ENCODE data around the gene WDFY4.

The WDFY4 gene

DNA sequence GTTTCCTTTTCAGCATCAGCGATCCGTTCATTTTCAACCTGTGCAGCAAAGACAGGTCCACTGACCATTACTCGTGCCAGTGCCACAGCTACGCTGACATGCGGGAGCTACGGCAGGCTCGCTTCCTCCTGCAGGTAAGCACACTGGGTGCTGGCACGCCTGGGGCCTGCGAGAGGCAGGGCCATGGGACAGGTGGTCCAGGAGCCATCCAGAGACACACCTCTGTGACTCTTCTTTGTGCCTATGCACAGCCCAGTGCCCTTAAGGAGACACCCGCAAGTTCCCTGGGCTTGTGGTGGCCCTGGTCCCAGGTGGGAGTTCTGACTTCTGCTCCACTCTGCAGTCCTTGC is 212.7 kb downstream of the WDFY4 start:
- no peak for DNase-seq (ENCODE audit: low read depth in 3 of 3, low spot score in 1 of 3)

- DNase-seq (ENCODE audit: low read depth in 3 of 3, low spot score in 1 of 3), result no peak
Observed at GRCh38 chr10:48898426-48898825, 213.8 kb downstream of the WDFY4 start.

GRCh38 chr10:48899781-48900180 is 215.1 kb downstream of the WDFY4 start:
- no peak for DNase-seq (ENCODE audit: low read depth in 3 of 3, low spot score in 1 of 3)

- DNase-seq (ENCODE audit: low read depth in 3 of 3, low spot score in 1 of 3), result no peak
Observed at GRCh38 chr10:48900371-48900801, 215.7 kb downstream of the WDFY4 start.

DNA sequence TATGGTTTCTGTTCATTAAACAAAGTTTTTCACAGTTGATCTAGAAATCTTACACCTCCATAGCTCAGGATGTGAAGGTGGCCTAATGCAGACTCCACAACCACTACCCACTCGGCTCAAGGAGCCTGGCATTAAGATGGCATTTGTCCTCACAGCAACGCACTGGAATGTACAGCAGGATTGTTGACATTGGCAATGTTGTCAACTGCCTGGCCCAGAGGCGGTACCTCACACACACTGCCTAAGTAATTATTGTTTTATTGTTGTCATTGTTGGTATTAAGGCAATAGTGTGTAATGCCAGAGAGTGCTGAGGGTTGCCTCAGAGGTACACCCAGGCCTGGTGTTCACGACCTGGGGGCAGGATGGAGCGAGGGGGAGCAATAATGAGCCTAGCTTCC is 216.6 kb downstream of the WDFY4 start:
- DNase-seq (ENCODE audit: low read depth in 3 of 3, low spot score in 1 of 3), result no peak

DNA sequence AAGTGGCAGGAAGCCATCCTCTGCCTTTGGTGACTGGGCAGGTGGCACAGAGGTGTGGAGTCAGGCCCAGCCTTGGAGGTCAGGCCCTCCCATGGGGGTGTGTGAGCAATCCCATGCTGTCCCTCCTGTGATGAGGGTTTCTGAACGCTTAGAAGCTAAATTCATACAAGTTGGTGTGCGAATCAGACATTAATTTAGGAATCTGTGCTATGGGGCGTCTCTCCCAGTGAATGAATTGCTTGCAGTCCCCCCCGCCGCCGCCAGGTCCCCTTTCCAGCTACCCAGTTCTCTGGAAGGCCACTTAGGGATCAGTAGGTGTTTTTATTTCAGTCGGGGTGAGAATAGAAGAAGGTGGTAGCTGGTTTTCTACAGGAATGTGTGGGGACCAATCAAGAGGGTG is 217.4 kb downstream of the WDFY4 start:
- DNase-seq (ENCODE audit: low read depth in 3 of 3, low spot score in 1 of 3), result no peak

DNA sequence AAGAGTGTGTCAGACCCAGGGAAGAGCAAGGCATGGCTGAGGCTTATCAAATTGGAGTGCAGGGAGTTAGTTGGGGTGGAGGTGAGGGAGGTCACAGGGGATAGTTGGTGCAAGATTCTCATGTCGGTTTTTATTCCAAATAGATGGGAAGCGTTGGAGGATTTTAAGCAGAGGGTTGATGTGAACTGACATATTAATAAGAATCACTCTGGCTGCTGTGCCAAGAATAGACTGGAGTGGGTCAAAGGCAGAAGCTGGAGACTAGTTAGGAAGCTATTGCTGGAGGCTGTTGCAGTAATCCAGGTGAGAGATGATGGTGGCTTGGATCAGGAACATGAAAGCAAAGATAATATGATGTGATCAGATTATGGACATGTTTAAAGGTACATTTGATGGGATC is 218.5 kb downstream of the WDFY4 start:
- DNase-seq (ENCODE audit: low read depth in 3 of 3, low spot score in 1 of 3), result no peak

DNA sequence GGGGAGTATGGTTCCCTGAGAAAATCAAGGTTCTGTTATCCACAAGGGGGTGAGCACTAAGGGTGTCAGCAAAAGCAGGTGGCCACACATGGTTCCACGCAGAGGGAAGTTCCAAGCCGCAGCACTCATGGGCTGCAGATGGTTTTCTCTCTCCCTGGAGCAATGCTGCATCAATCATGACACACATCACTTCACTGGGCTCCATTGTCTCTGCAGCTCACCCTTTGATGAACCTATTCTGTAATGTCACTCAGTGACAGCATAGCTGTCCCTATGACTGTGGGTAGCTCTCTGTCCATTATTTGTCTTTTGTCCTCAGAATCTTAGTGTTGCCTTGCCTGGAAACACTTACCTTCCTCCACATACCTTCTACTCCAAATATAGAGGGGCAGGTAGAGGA is 220.2 kb downstream of the WDFY4 start:
- no peak for DNase-seq (ENCODE audit: low read depth in 3 of 3, low spot score in 1 of 3)

DNA sequence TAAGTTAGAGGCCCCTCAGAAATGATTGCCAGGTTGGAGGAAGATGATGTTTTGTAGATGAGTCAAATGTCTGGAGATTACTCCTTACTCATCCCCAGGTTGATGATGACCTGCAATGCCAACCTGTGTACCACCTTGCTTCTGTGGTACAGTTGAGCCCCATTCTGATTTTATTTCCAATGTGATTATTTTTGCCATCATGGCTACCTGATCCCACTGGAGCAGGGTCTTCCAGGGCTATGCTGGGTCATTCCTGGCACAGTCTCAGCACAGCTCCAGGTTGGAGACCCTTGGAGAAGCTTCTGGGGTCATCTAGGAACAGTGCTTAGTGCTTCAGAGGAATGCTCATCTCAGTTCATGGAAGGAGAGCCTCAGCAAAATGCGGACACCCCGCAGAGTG is 220.6 kb downstream of the WDFY4 start:
- no peak for DNase-seq (ENCODE audit: low read depth in 3 of 3, low spot score in 1 of 3)

GRCh38 chr10:48906841-48907240 is 222.2 kb downstream of the WDFY4 start:
- DNase-seq (ENCODE audit: low read depth in 3 of 3, low spot score in 1 of 3), result no peak

DNA sequence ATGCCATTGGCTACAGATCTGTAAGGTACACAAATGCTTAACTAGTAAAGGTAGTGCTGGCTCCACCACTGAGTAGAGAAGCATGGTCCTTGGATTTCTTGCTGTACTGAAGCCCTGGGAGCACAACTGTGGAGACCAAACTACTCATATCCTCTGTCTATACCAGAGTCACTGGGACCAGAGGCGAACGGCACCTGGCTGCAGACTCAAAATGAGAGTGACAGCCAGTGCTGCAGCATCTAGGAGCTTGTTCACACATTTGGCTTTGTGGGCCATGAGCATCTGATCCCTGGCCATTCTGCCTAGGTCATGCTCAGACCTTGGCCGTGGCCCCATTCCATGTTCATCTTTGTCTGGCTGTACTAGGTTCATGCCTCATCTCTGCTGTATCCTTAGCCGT is 223.1 kb downstream of the WDFY4 start:
- no peak for DNase-seq (ENCODE audit: low read depth in 3 of 3, low spot score in 1 of 3)

DNA sequence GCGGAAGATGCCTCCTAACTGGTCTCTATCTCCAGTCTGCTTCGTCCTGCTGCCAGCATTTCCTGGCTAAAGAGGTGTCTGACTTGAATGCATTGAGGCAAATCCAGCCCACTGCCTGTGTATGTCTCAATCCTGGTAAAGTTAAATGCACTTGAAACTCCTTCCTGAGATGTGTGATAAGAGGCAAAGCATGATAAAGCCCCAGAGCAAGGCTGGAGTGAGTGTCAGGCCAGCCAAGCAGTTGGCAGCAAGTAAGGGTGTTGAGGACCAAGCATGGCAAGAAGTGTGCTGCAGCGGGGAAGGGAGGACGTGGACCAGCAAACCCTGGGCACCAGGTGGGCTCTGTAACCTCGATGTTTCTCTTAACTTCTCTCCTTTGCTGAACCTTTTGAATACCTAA is 225.9 kb downstream of the WDFY4 start:
- no peak for DNase-seq (ENCODE audit: low read depth in 3 of 3, low spot score in 1 of 3)

GRCh38 chr10:48913674-48914073 is 229.0 kb downstream of the WDFY4 start:
- DNase-seq (ENCODE audit: low read depth in 3 of 3, low spot score in 1 of 3), result no peak

DNA sequence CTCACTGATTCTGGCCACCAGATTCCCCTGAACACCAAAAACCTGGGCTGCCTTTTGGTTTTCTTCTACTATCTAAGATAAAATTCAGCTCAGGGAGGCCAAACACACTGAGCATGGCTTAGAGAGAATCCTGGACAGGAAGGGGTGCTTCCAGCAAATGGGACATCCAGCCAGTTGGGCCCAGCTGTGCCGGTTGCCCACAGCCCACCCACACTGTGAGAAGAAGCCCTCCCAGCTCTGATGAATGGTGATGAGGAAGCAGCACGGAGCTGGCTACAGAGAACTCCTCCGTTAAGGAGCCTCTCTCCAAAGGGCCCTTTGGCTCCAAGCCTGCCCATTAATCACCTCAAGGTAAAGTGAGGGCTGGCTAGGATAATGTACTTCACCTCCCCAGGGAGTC is 239.1 kb downstream of the WDFY4 start:
- DNase-seq (ENCODE audit: low read depth in 3 of 3, low spot score in 1 of 3), result no peak

GRCh38 chr10:48924988-48925387 is 240.3 kb downstream of the WDFY4 start:
- DNase-seq (ENCODE audit: low read depth in 3 of 3, low spot score in 1 of 3), result no peak

GRCh38 chr10:48926255-48926654 is 241.6 kb downstream of the WDFY4 start:
- no peak for DNase-seq (ENCODE audit: low read depth in 3 of 3, low spot score in 1 of 3)

- no peak for DNase-seq (ENCODE audit: low read depth in 3 of 3, low spot score in 1 of 3)
Observed at GRCh38 chr10:48926764-48927540, 242.3 kb downstream of the WDFY4 start.

DNA sequence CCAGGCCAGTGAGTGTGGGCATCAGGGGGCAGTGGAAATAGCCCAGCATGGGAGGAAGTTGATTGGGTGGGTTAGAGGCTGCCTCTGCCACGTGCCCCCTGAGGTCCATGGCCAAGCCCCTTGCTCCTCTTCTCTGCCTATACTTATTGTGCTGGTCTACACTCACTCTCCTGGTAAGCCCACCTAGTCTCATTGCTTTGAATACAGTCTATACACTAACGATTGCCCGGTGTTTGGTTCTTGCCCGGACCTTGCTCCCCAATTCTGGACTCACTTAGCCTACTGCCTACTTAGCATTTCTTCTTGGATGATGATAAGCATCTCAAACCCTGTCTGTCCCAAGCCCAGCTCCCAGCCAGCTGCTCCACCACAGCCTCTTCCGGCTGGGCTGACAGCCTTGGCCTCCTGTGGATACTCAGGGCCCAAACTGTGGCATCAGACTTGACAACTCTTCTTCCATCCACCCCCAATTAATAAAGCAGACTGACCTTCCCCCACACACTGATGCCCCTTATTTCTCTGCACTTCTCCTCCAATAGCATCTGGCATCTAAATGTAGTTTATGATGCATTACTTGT is 244.8 kb downstream of the WDFY4 start:
- DNase-seq (ENCODE audit: low read depth in 3 of 3, low spot score in 1 of 3), result no peak

DNA sequence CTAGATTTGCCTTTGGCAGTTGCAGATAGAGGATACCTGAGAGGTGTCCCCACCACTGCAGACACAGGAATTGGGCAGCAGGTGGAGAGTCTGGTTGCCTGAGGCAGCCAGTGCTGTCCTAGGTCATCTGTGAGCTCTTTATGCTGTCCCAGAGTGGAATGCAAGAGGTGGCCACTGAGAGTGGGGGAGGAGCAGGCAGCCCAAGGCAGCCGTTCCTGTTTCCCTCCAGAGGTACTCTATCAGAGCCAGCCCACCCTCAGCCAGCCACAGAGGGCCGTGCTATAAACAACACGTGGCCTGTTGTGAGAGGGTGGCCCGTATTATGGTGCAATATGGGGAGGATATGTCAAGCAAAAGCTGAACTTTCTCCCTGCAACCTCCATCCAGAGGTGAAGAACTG is 246.5 kb downstream of the WDFY4 start:
- no peak for DNase-seq (ENCODE audit: low read depth in 3 of 3, low spot score in 1 of 3)

DNA sequence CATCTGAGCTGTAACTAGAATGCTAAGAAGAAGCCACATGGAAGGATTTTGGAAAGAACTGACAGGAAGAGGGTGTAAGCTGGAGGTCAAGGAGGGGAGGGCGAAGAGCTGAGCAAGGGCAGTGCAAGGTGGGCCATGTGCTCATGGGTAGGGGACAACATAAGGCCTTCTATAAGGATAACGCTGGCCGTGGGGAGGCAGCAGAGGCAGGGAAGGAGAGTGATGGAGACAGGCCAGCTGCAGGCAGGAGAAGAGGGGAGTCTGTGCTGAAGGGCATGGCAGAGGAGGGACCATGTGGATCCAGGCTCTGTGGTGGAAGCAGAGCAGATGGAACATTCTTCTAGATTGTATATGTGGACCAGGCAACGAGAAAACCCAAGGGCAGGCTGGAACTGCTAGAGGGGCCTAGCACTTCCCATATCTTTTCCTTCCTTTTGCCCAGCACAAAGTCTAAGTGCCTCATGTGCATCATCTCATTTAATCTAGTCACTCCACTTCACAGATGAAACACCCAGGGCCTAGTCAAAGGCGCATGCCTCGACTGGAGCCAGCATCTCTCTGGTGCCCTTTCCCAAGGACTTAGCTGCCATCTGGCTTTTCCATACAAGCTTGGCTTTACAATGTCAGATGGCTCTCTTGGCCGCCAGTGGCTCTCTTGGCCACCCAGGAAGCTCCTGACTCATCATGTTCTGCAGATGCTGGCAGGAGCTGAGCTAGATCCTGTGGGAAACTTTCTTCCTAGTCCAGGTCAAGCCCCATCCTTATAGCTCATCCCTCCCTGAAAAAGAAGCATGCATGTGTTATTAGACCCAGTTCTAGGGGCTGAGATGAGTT is 248.4 kb downstream of the WDFY4 start:
- no peak for DNase-seq (ENCODE audit: low read depth in 3 of 3, low spot score in 1 of 3)

- DNase-seq (ENCODE audit: low read depth in 3 of 3, low spot score in 1 of 3), result no peak
Observed at GRCh38 chr10:48934672-48935501, 250.2 kb downstream of the WDFY4 start.

Measured in stimulated activated CD4-positive, alpha-beta T cell treated with anti-CD3 and anti-CD28 coated beads, TNF-alpha, amount 100 ng/mL, for 1 hour (primary cell).